Neural cell (in vitro differentiated cells): ENCODE results near the gene DNAJC11. TPM values are rescaled to one million over a fixed set of nuclear protein-coding genes. Genes with fewer than 3 reads are reported as not detected.

Experiments
- H2AFZ ChIP-seq: fragments of 200-600, 300-800 bp; sonication (generic), shearing (Covaris generic); 2 replicates; pipeline ENCODE4 v1.6.0; 2014; ENCODE audit warnings: low read depth, mild to moderate bottlenecking, antibody characterized with exemption, low read length, moderate library complexity
- H3F3A ChIP-seq: fragments of 200-600 bp; shearing (Covaris generic); 2 replicates; pipeline ENCODE4 v1.6.1; 2016; ENCODE audit warnings: mild to moderate bottlenecking, moderate library complexity, mixed read lengths, antibody characterized with exemption, low read length; ENCODE audit not compliant: insufficient read depth, poor library complexity, severe bottlenecking
- H3K27ac ChIP-seq: fragments of 200-600, 300-800 bp; sonication (generic), shearing (Covaris generic); 2 replicates; pipeline ENCODE4 v1.5.1; 2014; ENCODE audit warnings: mild to moderate bottlenecking, low read length, moderate library complexity
- H3K27me3 ChIP-seq: fragments of 300-800, 200-600 bp; sonication (generic), shearing (Covaris generic); 2 replicates; pipeline ENCODE4 v1.6.0; 2014; ENCODE audit warnings: mild to moderate bottlenecking, low read depth, low read length, moderate library complexity; ENCODE audit not compliant: insufficient read depth
- H3K36me3 ChIP-seq: fragments of 300-800, 200-600 bp; sonication (generic), shearing (Covaris generic); 2 replicates; pipeline ENCODE4 v1.5.1; 2014; ENCODE audit warnings: mild to moderate bottlenecking, antibody characterized with exemption, low read length, moderate library complexity; ENCODE audit not compliant: insufficient read depth
- H3K4me2 ChIP-seq: fragments of 300-800, 200-600 bp; sonication (generic), shearing (Covaris generic); 2 replicates; pipeline ENCODE4 v1.6.0; 2014; ENCODE audit warnings: mild to moderate bottlenecking, low read length
- H3K4me3 ChIP-seq: fragments of 300-800, 200-600 bp; sonication (generic), shearing (Covaris generic); 2 replicates; pipeline ENCODE4 v1.5.1; 2014; ENCODE audit warnings: mild to moderate bottlenecking, low read length, moderate library complexity
- H3K79me2 ChIP-seq: fragments of 200-600 bp; shearing (Covaris generic); replicated peaks from 2 replicates; pipeline ENCODE4 v1.6.0; 2014; ENCODE audit warnings: mild to moderate bottlenecking, low read length, moderate library complexity; ENCODE audit not compliant: insufficient read depth
- H3K9ac ChIP-seq: fragments of 300-800, 200-600 bp; sonication (generic), shearing (Covaris generic); 2 replicates; pipeline ENCODE4 v1.6.1; 2016; ENCODE audit warnings: mild to moderate bottlenecking, low read length, mixed read lengths
- H3K9me2 ChIP-seq: fragments of 200-600 bp; shearing (Covaris generic); 2 replicates; pipeline ENCODE4 v1.6.1; 2016; ENCODE audit warnings: mild to moderate bottlenecking, low read length, mixed read lengths; ENCODE audit not compliant: insufficient read depth
- H3K9me3 ChIP-seq: fragments of 200-600, 300-800 bp; sonication (generic), shearing (Covaris generic); 2 replicates; pipeline ENCODE4 v1.6.1; 2016; ENCODE audit warnings: mild to moderate bottlenecking, mixed run types, low read length, moderate library complexity, mixed read lengths
- H4K20me1 ChIP-seq: fragments of 200-600 bp; shearing (Covaris generic); 2 replicates; pipeline ENCODE4 v1.6.1; 2016; ENCODE audit warnings: mild to moderate bottlenecking, mixed run types; ENCODE audit not compliant: insufficient read depth
- CTCF ChIP-seq: fragments of 450-650 bp; IDR thresholded peaks from 2 replicates; pipeline ENCODE4 v1.5.1; 2014; ENCODE audit warnings: antibody characterized with exemption, mild to moderate bottlenecking, moderate library complexity; ENCODE audit not compliant: poor library complexity, severe bottlenecking
- EP300 ChIP-seq: fragments of 450-650 bp; conservative IDR thresholded peaks from 2 replicates; pipeline ENCODE4 v1.6.1; 2014; ENCODE audit warnings: antibody characterized with exemption, mild to moderate bottlenecking, moderate library complexity; ENCODE audit not compliant: poor library complexity, severe bottlenecking
- EZH2 ChIP-seq: fragments of 200-600, 300-800 bp; shearing (Covaris generic), sonication (generic); IDR thresholded peaks from 2 replicates; pipeline ENCODE4 v1.6.1; 2014; ENCODE audit warnings: antibody characterized with exemption, low read length, borderline replicate concordance, mild to moderate bottlenecking; ENCODE audit not compliant: insufficient read depth, poor library complexity, severe bottlenecking
- MXI1 ChIP-seq: fragments of 450-650 bp; conservative IDR thresholded peaks from 2 replicates; pipeline ENCODE4 v1.6.1; 2014; ENCODE audit warnings: antibody characterized with exemption, mild to moderate bottlenecking; ENCODE audit not compliant: poor library complexity, severe bottlenecking
- POLR2AphosphoS5 ChIP-seq: IDR thresholded peaks from 2 replicates; pipeline ENCODE4 v1.6.1; 2012
- RAD21 ChIP-seq: fragments of 450-650 bp; conservative IDR thresholded peaks from 2 replicates; pipeline ENCODE4 v1.6.1; 2014; ENCODE audit warnings: antibody characterized with exemption, mild to moderate bottlenecking, moderate library complexity
- REST ChIP-seq: IDR thresholded peaks from 2 replicates; pipeline ENCODE4 v1.6.1; 2012; ENCODE audit warnings: borderline replicate concordance
- SMC3 ChIP-seq: fragments of 450-650 bp; conservative IDR thresholded peaks from 2 replicates; pipeline ENCODE4 v1.6.1; 2014; ENCODE audit warnings: antibody characterized with exemption, mild to moderate bottlenecking, moderate library complexity; ENCODE audit not compliant: poor library complexity
- TAF1 ChIP-seq: IDR thresholded peaks from 2 replicates; pipeline ENCODE4 v1.6.1; 2012; ENCODE audit warnings: low read depth
- polyA plus RNA-seq: library from polyadenylated mRNA; depleted of rRNA; stranded (reverse); fragments of >200 nt; gene quantifications from 2 replicates; pipeline ENCODE4 v1.2.3, GENCODE V29; 2014

Gene DNAJC11
- polyA plus RNA-seq, 1 donor from 2014 or later = 28.6 TPM

GRCh38 chr1:6732942-6733341, 31.3 kb upstream of the DNAJC11 start:
- H3K4me2 ChIP-seq = no peak overlapping the region
- no peaks in the 10 kb centered on the region for H3K27me3 ChIP-seq
- no peak for TF ChIP-seq EP300
- no peaks in the 10 kb centered on the region for H3F3A ChIP-seq
- H3K4me3 ChIP-seq = no peak overlapping the region
- no peak overlapping the region for H3K9ac ChIP-seq
- no peaks in the 10 kb centered on the region for H4K20me1 ChIP-seq
- no peak overlapping the region for H2AFZ ChIP-seq
- no peaks in the 10 kb centered on the region for H3K9me2 ChIP-seq
- no peak overlapping the region for H3K27ac ChIP-seq
- H3K36me3 ChIP-seq = no peaks in the 10 kb centered on the region
- no peaks in the 10 kb centered on the region for H3K79me2 ChIP-seq
- no peaks in the 10 kb centered on the region for H3K9me3 ChIP-seq

- Histone ChIP-seq H3K4me2 (no peak overlapping the region), H3K79me2 (no peaks in the 10 kb centered on the region), H4K20me1 (no peaks in the 10 kb centered on the region), H3K27ac (no peak overlapping the region), H3K9me2 (no peaks in the 10 kb centered on the region), H3K4me3 (no peak overlapping the region), H3K27me3 (no peaks in the 10 kb centered on the region), H3K9ac (no peak overlapping the region), H3K9me3 (no peaks in the 10 kb centered on the region), H2AFZ (no peak overlapping the region), H3K36me3 (no peaks in the 10 kb centered on the region), H3F3A (no peaks in the 10 kb centered on the region)
- TF ChIP-seq SMC3 = no peak
- no peak for TF ChIP-seq TAF1
- no peak for TF ChIP-seq EZH2
- TF ChIP-seq CTCF = no peak
- no peak for TF ChIP-seq EP300
- no peak for TF ChIP-seq REST
- no peak for TF ChIP-seq MXI1
- no peak for TF ChIP-seq POLR2AphosphoS5
- TF ChIP-seq RAD21 = no peak
Measured at GRCh38 chr1:6731905-6732304, 30.3 kb upstream of the DNAJC11 start.

- Histone ChIP-seq H3F3A (no peaks in the 10 kb centered on the region), H4K20me1 (no peaks in the 10 kb centered on the region), H2AFZ (no peak overlapping the region), H3K9ac (no peak overlapping the region), H3K27me3 (no peaks in the 10 kb centered on the region), H3K36me3 (no peaks in the 10 kb centered on the region), H3K4me2 (no peak overlapping the region), H3K9me2 (no peaks in the 10 kb centered on the region), H3K27ac (no peak overlapping the region), H3K9me3 (no peaks in the 10 kb centered on the region), H3K79me2 (no peaks in the 10 kb centered on the region), H3K4me3 (no peak overlapping the region)
- no peak for TF ChIP-seq MXI1
Measured at GRCh38 chr1:6730880-6731279, 29.3 kb upstream of the DNAJC11 start.
